PC-3 (cell line): ENCODE results near the gene SLC16A8. TPM values are rescaled to one million over a fixed set of nuclear protein-coding genes. Genes with fewer than 3 reads are reported as not detected.

Source experiments
- ATAC-seq: fragments of 200-7000 bp; cut with Tn5 transposase; 2 replicates; pipeline ENCODE4 v1.9.1; 2020; ENCODE audit warnings: mild to moderate bottlenecking, moderate library complexity
- BruUV-seq: library from RNA; stranded (reverse); fragments of 400-500 nt; replicated peaks from 2 replicates; lab custom pipeline; 2021; lab: Mats Ljungman, UMichigan
- CTCF ChIA-PET: fragments of 300-600 bp; sonication (Branson Sonifier 250); formaldehyde crosslinking; loops from one replicate; lab custom pipeline; 2022; ENCODE audit warnings: antibody characterized with exemption; lab: Charles Lee
- POLR2A ChIA-PET: fragments of 300-600 bp; sonication (Branson Sonifier 250); formaldehyde crosslinking; loops from one replicate; lab custom pipeline; 2022; ENCODE audit warnings: antibody characterized with exemption; ENCODE audit not compliant: unreplicated experiment; lab: Charles Lee
- DNase-seq: peaks from one replicate; pipeline ENCODE4 v3.0.0-alpha.2; 2015
- H2AFZ ChIP-seq: fragments of 300-600 bp; sonication (generic); 2 replicates; pipeline ENCODE4 v1.6.0; 2016; ENCODE audit warnings: antibody characterized with exemption, low read length
- H3F3A ChIP-seq: fragments of 300-600 bp; sonication (generic); one replicate; pipeline ENCODE4 v1.6.0; 2017; ENCODE audit warnings: antibody characterized with exemption, low read length, control low read depth, mild to moderate bottlenecking; ENCODE audit not compliant: unreplicated experiment
- H3K27ac ChIP-seq: fragments of 300-600 bp; sonication (generic); 2 replicates; pipeline ENCODE4 v1.5.1; 2016; ENCODE audit warnings: mild to moderate bottlenecking, low read length
- H3K27me3 ChIP-seq: fragments of 300-600 bp; sonication (generic); 2 replicates; pipeline ENCODE4 v1.6.1; 2016; ENCODE audit warnings: low read length, mixed read lengths
- H3K36me3 ChIP-seq: fragments of 300-600 bp; sonication (generic); 2 replicates; pipeline ENCODE4 v1.6.1; 2016; ENCODE audit warnings: low read depth, mixed run types, low read length, mixed read lengths
- H3K4me1 ChIP-seq: fragments of 300-600 bp; sonication (generic); 2 replicates; pipeline ENCODE4 v1.5.1; 2016; ENCODE audit warnings: low read length; ENCODE audit not compliant: insufficient read depth
- H3K4me2 ChIP-seq: fragments of 300-600 bp; sonication (generic); 2 replicates; pipeline ENCODE4 v1.6.0; 2016; ENCODE audit warnings: low read length
- H3K4me3 ChIP-seq: fragments of 300-600 bp; sonication (generic); 2 replicates; pipeline ENCODE4 v1.5.1; 2016; ENCODE audit warnings: mild to moderate bottlenecking, low read length, mixed read lengths
- H3K79me2 ChIP-seq: fragments of 300-600 bp; sonication (generic); 2 replicates; pipeline ENCODE4 v1.6.1; 2017; ENCODE audit warnings: low read length, mixed read lengths
- H3K9ac ChIP-seq: fragments of 300-600 bp; sonication (generic); 2 replicates; pipeline ENCODE4 v1.6.0; 2016; ENCODE audit warnings: mild to moderate bottlenecking, low read length
- H3K9me2 ChIP-seq: fragments of 300-600 bp; sonication (generic); replicated peaks from 2 replicates; pipeline ENCODE4 v1.6.1; 2016; ENCODE audit warnings: mixed run types, low read length, mixed read lengths
- H3K9me3 ChIP-seq: fragments of 300-600 bp; sonication (generic); 2 replicates; pipeline ENCODE4 v1.6.1; 2016; ENCODE audit warnings: low read length, mixed read lengths
- H4K20me1 ChIP-seq: fragments of 300-600 bp; sonication (generic); 2 replicates; pipeline ENCODE4 v1.6.1; 2016; ENCODE audit warnings: low read length, mixed read lengths
- EZH2 ChIP-seq: fragments of 300-600 bp; sonication (generic); IDR thresholded peaks from one replicate; pipeline ENCODE4 v1.6.1; 2017; ENCODE audit warnings: antibody characterized with exemption, mild to moderate bottlenecking, low read length; ENCODE audit not compliant: unreplicated experiment
- EZH2phosphoT487 ChIP-seq: fragments of 300-600 bp; sonication (generic); IDR thresholded peaks from 2 replicates; pipeline ENCODE4 v1.6.1; 2018; ENCODE audit warnings: mild to moderate bottlenecking, antibody characterized with exemption, low read length, borderline replicate concordance
- intact Hi-C: fragments of 100-400 bp; cut with micrococcal nuclease; formaldehyde crosslinking; loops from 2 replicates; pipeline ENCODE4 v1.9.0; 2023
- total RNA-seq: library from RNA; depleted of rRNA; stranded (reverse); fragments of >200 nt; gene quantifications from 2 replicates; pipeline ENCODE4 v1.2.3, GENCODE V29; 2014; rRNA removed
- TF ChIP-seq, protein P1 (sequence below): fragments of 300-600 bp; sonication (generic); conservative IDR thresholded peaks from 2 replicates; pipeline ENCODE4 v1.5.1; 2017; ENCODE audit warnings: antibody characterized with exemption, low read depth, mild to moderate bottlenecking, low read length

Gene SLC16A8
- total RNA-seq, 1 experiment from 2014 or later = not detected

DNA sequence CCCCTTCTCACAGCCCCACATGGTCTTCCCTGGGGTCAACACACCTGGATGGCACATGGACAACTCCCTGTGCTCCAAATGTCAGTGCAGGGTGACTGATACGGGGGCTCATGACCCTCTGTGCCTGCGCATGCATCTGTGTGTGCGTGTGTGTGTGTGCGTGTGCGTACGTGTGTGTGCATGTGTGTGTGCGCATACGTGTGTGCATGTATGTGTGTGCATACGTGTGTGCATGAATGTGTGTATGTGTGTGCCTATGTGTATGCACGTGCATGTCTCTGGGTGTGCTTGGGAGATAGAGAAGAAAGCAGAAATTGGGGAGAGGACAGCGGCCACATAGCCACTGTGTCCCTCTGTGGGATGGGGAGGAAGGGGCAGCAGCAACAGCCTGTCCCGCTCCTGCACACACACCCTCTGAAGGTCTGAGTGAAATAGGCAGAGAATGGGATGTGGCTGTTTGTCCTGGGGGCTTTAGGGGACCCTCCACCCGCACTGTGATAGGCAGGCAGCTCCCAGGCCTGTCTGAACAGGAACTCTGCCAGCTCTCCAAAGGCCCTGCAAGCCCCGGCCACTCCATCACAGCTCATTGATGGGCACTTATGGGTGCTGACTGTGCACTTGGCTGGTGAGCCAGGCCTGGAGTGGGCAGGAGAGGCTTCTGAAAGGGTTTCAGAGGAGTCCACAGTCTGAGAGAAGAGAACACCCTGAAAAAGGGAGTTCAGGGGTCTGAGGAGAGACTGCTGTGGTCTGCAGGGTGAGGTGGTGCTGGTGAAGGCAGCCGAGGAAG, 55.4 kb downstream of the SLC16A8 start:
- Histone ChIP-seq H3K9me2 (no peaks in the 10 kb centered on the region), H3F3A (no peaks in the 10 kb centered on the region), H3K79me2 (no peaks in the 10 kb centered on the region), H3K4me1 (no peaks in the 10 kb centered on the region), H3K36me3 (no peaks in the 10 kb centered on the region), H3K4me2 (no peak overlapping the region), H4K20me1 (no peaks in the 10 kb centered on the region), H3K9me3 (no peaks in the 10 kb centered on the region), H3K4me3 (no peak overlapping the region), H3K27ac (no peak overlapping the region), H2AFZ (no peak overlapping the region), H3K9ac (no peak overlapping the region), H3K27me3 (no peaks in the 10 kb centered on the region)
- BruUV-seq = no TSS peak
- intact Hi-C loops = no loop called here
- CTCF ChIA-PET = interaction anchor here (0.6 kb wide), 1 partner anchor 63 kb away, joined by 3 read pairs; no protein-coding TSS in a partner anchor
- TF ChIP-seq EZH2 = no peak
- no peak for TF ChIP-seq EZH2phosphoT487
- TF ChIP-seq, protein P1, sequence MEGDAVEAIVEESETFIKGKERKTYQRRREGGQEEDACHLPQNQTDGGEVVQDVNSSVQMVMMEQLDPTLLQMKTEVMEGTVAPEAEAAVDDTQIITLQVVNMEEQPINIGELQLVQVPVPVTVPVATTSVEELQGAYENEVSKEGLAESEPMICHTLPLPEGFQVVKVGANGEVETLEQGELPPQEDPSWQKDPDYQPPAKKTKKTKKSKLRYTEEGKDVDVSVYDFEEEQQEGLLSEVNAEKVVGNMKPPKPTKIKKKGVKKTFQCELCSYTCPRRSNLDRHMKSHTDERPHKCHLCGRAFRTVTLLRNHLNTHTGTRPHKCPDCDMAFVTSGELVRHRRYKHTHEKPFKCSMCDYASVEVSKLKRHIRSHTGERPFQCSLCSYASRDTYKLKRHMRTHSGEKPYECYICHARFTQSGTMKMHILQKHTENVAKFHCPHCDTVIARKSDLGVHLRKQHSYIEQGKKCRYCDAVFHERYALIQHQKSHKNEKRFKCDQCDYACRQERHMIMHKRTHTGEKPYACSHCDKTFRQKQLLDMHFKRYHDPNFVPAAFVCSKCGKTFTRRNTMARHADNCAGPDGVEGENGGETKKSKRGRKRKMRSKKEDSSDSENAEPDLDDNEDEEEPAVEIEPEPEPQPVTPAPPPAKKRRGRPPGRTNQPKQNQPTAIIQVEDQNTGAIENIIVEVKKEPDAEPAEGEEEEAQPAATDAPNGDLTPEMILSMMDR = no peak
- ATAC-seq (no peak), DNase-seq (no peak)
- POLR2A ChIA-PET = no interaction called here

Other genes starting within 250 kb of the SLC16A8 start
- 24.9 and 30.1 TPM in 2 replicates for gene ANKRD54, start 239.8 kb downstream of the SLC16A8 start, total RNA-seq
- gene EIF3L, start 234.8 kb downstream of the SLC16A8 start, total RNA-seq = 164 and 218 TPM in 2 replicates
- gene MICALL1, start 177.9 kb downstream of the SLC16A8 start, total RNA-seq = 20.1 and 29.9 TPM in 2 replicates
- gene C22orf23, start 130.6 kb downstream of the SLC16A8 start, total RNA-seq = 0.52 and 0.69 TPM in 2 replicates
- gene POLR2F, start 130.5 kb downstream of the SLC16A8 start, total RNA-seq = 177 and 238 TPM in 2 replicates
- 1.1 TPM in 1 of 2 replicates, not detected in the other for gene SOX10, start 99.6 kb downstream of the SLC16A8 start, total RNA-seq
- 41.7 and 45.5 TPM in 2 replicates for gene PICK1, start 26.8 kb downstream of the SLC16A8 start, total RNA-seq
- 0.80 TPM in 1 of 2 replicates, not detected in the other for gene BAIAP2L2, start 26.5 kb upstream of the SLC16A8 start, total RNA-seq
- gene PLA2G6, start 97.6 kb upstream of the SLC16A8 start, total RNA-seq = 6.0 and 6.3 TPM in 2 replicates
- 72.6 and 112 TPM in 2 replicates for gene MAFF, start 117.8 kb upstream of the SLC16A8 start, total RNA-seq
- gene TMEM184B, start 188.8 kb upstream of the SLC16A8 start, total RNA-seq = 37.5 and 43.8 TPM in 2 replicates
- 147 and 179 TPM in 2 replicates for gene CSNK1E, start 233.2 kb upstream of the SLC16A8 start, total RNA-seq